22Rv1 (cell line): ENCODE results near the gene NTN4.

ENCODE experiments used
- ZFX ChIP-seq: fragments of 450-650 bp; IDR thresholded peaks from 2 replicates; pipeline ENCODE4 v1.6.1; 2017; ENCODE audit warnings: antibody characterized with exemption, borderline replicate concordance
- TF ChIP-seq, protein P1 (sequence below): fragments of 450-650 bp; IDR thresholded peaks from 2 replicates; pipeline ENCODE4 v1.5.1; 2017; ENCODE audit warnings: mild to moderate bottlenecking

DNA sequence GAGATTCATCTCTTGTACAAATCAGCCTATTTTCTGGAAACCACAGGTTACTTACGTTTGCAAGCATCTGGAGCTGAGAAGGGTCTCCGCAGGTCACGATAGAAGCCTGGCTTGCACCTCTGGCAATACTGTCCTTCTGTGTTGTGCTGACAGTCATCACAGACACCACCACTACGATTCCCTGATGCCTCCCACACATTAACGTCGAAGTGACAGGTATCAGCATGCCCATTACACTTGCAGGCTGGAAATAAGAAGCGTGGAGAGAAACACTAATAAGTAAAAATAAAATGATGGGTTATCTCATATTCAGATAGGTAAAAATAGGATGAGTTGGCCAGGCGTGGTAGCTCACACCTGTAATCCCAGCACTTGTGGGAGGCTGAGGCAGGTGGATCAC lies 80.2 kb downstream of the NTN4 start:
- TF ChIP-seq, protein P1, sequence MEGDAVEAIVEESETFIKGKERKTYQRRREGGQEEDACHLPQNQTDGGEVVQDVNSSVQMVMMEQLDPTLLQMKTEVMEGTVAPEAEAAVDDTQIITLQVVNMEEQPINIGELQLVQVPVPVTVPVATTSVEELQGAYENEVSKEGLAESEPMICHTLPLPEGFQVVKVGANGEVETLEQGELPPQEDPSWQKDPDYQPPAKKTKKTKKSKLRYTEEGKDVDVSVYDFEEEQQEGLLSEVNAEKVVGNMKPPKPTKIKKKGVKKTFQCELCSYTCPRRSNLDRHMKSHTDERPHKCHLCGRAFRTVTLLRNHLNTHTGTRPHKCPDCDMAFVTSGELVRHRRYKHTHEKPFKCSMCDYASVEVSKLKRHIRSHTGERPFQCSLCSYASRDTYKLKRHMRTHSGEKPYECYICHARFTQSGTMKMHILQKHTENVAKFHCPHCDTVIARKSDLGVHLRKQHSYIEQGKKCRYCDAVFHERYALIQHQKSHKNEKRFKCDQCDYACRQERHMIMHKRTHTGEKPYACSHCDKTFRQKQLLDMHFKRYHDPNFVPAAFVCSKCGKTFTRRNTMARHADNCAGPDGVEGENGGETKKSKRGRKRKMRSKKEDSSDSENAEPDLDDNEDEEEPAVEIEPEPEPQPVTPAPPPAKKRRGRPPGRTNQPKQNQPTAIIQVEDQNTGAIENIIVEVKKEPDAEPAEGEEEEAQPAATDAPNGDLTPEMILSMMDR, result no peak
- no peak for TF ChIP-seq ZFX
